HepG2 (cell line): Measurements from ENCODE around the gene NUP85. TPM values are rescaled to one million over a fixed set of nuclear protein-coding genes. Genes with fewer than 3 reads are reported as not detected.
A peak's percentile ranks its signal among the peaks of the same experiment; 100 is the strongest.

Source experiments
- ARNT2 ChIP-seq: sonication (generic); formaldehyde crosslinking; IDR thresholded peaks from 2 replicates; pipeline ENCODE4 v1.8.0; 2022; ENCODE audit warnings: mild to moderate bottlenecking, low read depth, missing genetic modification reagents, moderate library complexity
- FOXA1 ChIP-seq, 2 experiments: fragments of 450-650 bp in 1 of 2; sonication (generic) in 1 of 2; formaldehyde crosslinking in 1 of 2; IDR thresholded peaks; 2 replicates each; pipeline versions ENCODE4 v1.4.0 to v1.6.1; 2016 to 2020; ENCODE audit warnings: missing genetic modification reagents in 1 of 2
- FOXJ3 ChIP-seq: sonication (generic); formaldehyde crosslinking; IDR thresholded peaks from 2 replicates; pipeline ENCODE4 v1.4.0; 2020; ENCODE audit warnings: missing genetic modification reagents, mild to moderate bottlenecking, borderline replicate concordance
- HDAC2 ChIP-seq: sonication (generic); formaldehyde crosslinking; IDR thresholded peaks from 2 replicates; pipeline ENCODE4 v1.4.0; 2020; ENCODE audit warnings: missing genetic modification reagents
- NR2C2 ChIP-seq: sonication (generic); formaldehyde crosslinking; IDR thresholded peaks from 2 replicates; pipeline ENCODE4 v1.4.0; 2020; ENCODE audit warnings: missing genetic modification reagents, mild to moderate bottlenecking, moderate library complexity, borderline replicate concordance
- PRPF4 ChIP-seq: fragments of 200-400 bp; formaldehyde crosslinking; IDR thresholded peaks from 2 replicates; pipeline ENCODE4 v1.6.1; 2016; ENCODE audit warnings: low read length, low read depth; ENCODE audit not compliant: poor library complexity, severe bottlenecking
- STAG1 ChIP-seq: sonication (generic); formaldehyde crosslinking; IDR thresholded peaks from 2 replicates; pipeline ENCODE4 v1.4.0; 2020; ENCODE audit warnings: missing genetic modification reagents
- ZC3H13 ChIP-seq: sonication (generic); formaldehyde crosslinking; IDR thresholded peaks from 2 replicates; pipeline ENCODE4 v1.8.1; 2023; ENCODE audit warnings: mild to moderate bottlenecking, missing genetic modification reagents, moderate library complexity
- ZIK1 ChIP-seq: sonication (generic); formaldehyde crosslinking; IDR thresholded peaks from 2 replicates; pipeline ENCODE4 v1.5.0; 2020; ENCODE audit warnings: mild to moderate bottlenecking, low read depth, missing genetic modification reagents, borderline replicate concordance
- ZNF256 ChIP-seq: sonication (generic); formaldehyde crosslinking; conservative IDR thresholded peaks from 2 replicates; pipeline ENCODE4 v1.4.0; 2020; ENCODE audit warnings: missing genetic modification reagents
- ZNF280B ChIP-seq: sonication (generic); formaldehyde crosslinking; IDR thresholded peaks from 2 replicates; pipeline ENCODE4 v1.5.0; 2020; ENCODE audit warnings: missing genetic modification reagents, mild to moderate bottlenecking, borderline replicate concordance
- ZNF501 ChIP-seq: sonication (generic); formaldehyde crosslinking; IDR thresholded peaks from 2 replicates; pipeline ENCODE4 v1.5.1; 2020; ENCODE audit warnings: mild to moderate bottlenecking, moderate library complexity, missing genetic modification reagents
- ZNF564 ChIP-seq: sonication (generic); formaldehyde crosslinking; IDR thresholded peaks from 2 replicates; pipeline ENCODE4 v1.8.1; 2023; ENCODE audit warnings: mild to moderate bottlenecking, missing genetic modification reagents
- ZNF878 ChIP-seq: sonication (generic); formaldehyde crosslinking; IDR thresholded peaks from 2 replicates; pipeline ENCODE4 v1.8.1; 2023; ENCODE audit warnings: mild to moderate bottlenecking, missing genetic modification reagents, moderate library complexity
- polyA plus RNA-seq, 8 experiments: library from polyadenylated mRNA; depleted of rRNA in 3 of 8; stranded (reverse) in 7 of 8; unstranded in 1 of 8; fragments of >200 nt; fragmentation: Illumina TruSeq in 4 of 8; extraction: Trizol in 4 of 8; gene quantifications; 2 replicates each; pipeline versions ENCODE4 v1.2.1 to v1.2.3, GENCODE V29; 2011 to 2016; ENCODE audit warnings: low read depth in 4 of 8, missing spikeins in 1 of 8, mixed read lengths in 1 of 8; ENCODE audit not compliant: insufficient read depth in 1 of 8
- total RNA-seq, 5 experiments: library from RNA; depleted of rRNA; stranded (reverse); fragments of >200 nt; fragmentation: Illumina TruSeq; extraction: Trizol; gene quantifications; 2 replicates each; pipeline ENCODE4 v1.2.3, GENCODE V29; 2016; ENCODE audit warnings: low read depth in 1 of 5
- TF ChIP-seq, protein P1 (sequence below): sonication (generic); formaldehyde crosslinking; conservative IDR thresholded peaks from 2 replicates; pipeline ENCODE4 v1.4.0; 2020; ENCODE audit warnings: missing genetic modification reagents
- TF ChIP-seq, protein P2 (sequence below): sonication (generic); formaldehyde crosslinking; IDR thresholded peaks from 2 replicates; pipeline ENCODE4 v1.8.0; 2022; ENCODE audit warnings: missing genetic modification reagents, mild to moderate bottlenecking, inconsistent platforms, borderline replicate concordance
- TF ChIP-seq, protein P3 (sequence below), 2 experiments: IDR thresholded peaks; 2 replicates each; pipeline ENCODE4 v1.6.1; 2011 to 2012; ENCODE audit warnings: low read length in 2 of 2, borderline replicate concordance in 1 of 2, low read depth in 1 of 2, mild to moderate bottlenecking in 1 of 2, moderate library complexity in 1 of 2
- TF ChIP-seq, protein P4 (sequence below): sonication (generic); formaldehyde crosslinking; IDR thresholded peaks from 2 replicates; pipeline ENCODE4 v1.5.1; 2020; ENCODE audit warnings: mild to moderate bottlenecking, moderate library complexity, missing genetic modification reagents

The NUP85 gene
- total and polyA plus RNA-seq, 2 of the 13 experiments (the other 11 are each of a cell fraction or from before 2014, with no cell fraction given): 89.1 to 124 TPM

GRCh38 chr17:75271233-75271954 is 65.9 kb downstream of the NUP85 start (continued):
- TF ChIP-seq, protein P1, sequence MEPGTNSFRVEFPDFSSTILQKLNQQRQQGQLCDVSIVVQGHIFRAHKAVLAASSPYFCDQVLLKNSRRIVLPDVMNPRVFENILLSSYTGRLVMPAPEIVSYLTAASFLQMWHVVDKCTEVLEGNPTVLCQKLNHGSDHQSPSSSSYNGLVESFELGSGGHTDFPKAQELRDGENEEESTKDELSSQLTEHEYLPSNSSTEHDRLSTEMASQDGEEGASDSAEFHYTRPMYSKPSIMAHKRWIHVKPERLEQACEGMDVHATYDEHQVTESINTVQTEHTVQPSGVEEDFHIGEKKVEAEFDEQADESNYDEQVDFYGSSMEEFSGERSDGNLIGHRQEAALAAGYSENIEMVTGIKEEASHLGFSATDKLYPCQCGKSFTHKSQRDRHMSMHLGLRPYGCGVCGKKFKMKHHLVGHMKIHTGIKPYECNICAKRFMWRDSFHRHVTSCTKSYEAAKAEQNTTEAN (CRISPR knock-in tag): peak; percentile 78
- TF ChIP-seq ZNF501 (CRISPR knock-in tag) (peak; percentile 63), ZNF564 (CRISPR knock-in tag) (0 out of 2 replicates have a peak, but pooled peaks have one; percentile 17), ZNF280B (CRISPR knock-in tag) (no peak; the same call in 1 of the 2 replicates), ZNF878 (CRISPR knock-in tag) (no peak), ZC3H13 (CRISPR knock-in tag) (peak; percentile 87; the same call in 1 of the 2 replicates), FOXJ3 (CRISPR knock-in tag) (no peak), ZIK1 (CRISPR knock-in tag) (peak; percentile 88), STAG1 (CRISPR knock-in tag) (peak; percentile 39; the same call in 1 of the 2 replicates), NR2C2 (CRISPR knock-in tag) (peak; percentile 35; the same call in 1 of the 2 replicates), ARNT2 (CRISPR knock-in tag) (peak; percentile 64; the same call in 1 of the 2 replicates), PRPF4 (no peak), FOXA1 (IDR thresholded peaks at IDR 0.05) (no peak), FOXA1 (CRISPR knock-in tag; IDR thresholded peaks at IDR 0.05) (0 out of 2 replicates have a peak, but pooled peaks have one; percentile 15), HDAC2 (CRISPR knock-in tag) (0 out of 2 replicates have a peak, but pooled peaks have one; percentile 12), ZNF256 (CRISPR knock-in tag) (no peak; the same call in 1 of the 2 replicates)
- TF ChIP-seq, protein P2, sequence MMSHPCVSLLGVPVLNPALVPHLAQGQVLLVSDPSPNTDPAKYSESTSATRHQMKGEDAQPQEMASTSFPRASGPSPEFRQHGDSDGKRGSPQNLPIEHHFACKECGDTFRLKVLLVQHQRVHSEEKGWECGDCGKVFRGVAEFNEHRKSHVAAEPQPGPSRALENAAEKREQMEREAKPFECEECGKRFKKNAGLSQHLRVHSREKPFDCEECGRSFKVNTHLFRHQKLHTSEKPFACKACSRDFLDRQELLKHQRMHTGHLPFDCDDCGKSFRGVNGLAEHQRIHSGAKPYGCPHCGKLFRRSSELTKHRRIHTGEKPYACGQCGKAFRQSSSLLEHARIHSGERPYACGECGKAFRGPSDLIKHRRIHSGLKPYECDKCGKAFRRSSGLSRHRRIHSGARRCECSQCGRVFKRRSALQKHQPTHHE (CRISPR knock-in tag): peak; percentile 87
- TF ChIP-seq, protein P3, sequence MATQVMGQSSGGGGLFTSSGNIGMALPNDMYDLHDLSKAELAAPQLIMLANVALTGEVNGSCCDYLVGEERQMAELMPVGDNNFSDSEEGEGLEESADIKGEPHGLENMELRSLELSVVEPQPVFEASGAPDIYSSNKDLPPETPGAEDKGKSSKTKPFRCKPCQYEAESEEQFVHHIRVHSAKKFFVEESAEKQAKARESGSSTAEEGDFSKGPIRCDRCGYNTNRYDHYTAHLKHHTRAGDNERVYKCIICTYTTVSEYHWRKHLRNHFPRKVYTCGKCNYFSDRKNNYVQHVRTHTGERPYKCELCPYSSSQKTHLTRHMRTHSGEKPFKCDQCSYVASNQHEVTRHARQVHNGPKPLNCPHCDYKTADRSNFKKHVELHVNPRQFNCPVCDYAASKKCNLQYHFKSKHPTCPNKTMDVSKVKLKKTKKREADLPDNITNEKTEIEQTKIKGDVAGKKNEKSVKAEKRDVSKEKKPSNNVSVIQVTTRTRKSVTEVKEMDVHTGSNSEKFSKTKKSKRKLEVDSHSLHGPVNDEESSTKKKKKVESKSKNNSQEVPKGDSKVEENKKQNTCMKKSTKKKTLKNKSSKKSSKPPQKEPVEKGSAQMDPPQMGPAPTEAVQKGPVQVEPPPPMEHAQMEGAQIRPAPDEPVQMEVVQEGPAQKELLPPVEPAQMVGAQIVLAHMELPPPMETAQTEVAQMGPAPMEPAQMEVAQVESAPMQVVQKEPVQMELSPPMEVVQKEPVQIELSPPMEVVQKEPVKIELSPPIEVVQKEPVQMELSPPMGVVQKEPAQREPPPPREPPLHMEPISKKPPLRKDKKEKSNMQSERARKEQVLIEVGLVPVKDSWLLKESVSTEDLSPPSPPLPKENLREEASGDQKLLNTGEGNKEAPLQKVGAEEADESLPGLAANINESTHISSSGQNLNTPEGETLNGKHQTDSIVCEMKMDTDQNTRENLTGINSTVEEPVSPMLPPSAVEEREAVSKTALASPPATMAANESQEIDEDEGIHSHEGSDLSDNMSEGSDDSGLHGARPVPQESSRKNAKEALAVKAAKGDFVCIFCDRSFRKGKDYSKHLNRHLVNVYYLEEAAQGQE (IDR thresholded peaks at IDR 0.05; ENCODE audit: borderline replicate concordance in 1 of 2, low read depth in 1 of 2, low read length in 2 of 2): no peak
- TF ChIP-seq, protein P4, sequence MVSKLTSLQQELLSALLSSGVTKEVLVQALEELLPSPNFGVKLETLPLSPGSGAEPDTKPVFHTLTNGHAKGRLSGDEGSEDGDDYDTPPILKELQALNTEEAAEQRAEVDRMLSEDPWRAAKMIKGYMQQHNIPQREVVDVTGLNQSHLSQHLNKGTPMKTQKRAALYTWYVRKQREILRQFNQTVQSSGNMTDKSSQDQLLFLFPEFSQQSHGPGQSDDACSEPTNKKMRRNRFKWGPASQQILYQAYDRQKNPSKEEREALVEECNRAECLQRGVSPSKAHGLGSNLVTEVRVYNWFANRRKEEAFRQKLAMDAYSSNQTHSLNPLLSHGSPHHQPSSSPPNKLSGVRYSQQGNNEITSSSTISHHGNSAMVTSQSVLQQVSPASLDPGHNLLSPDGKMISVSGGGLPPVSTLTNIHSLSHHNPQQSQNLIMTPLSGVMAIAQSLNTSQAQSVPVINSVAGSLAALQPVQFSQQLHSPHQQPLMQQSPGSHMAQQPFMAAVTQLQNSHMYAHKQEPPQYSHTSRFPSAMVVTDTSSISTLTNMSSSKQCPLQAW (CRISPR knock-in tag): no peak; the same call in 1 of the 2 replicates
